Endothelial cell of umbilical vein (primary cell): ENCODE measurements around the gene PHYH.

Experiments
- EZH2 ChIP-seq: IDR thresholded peaks from 2 replicates; pipeline ENCODE4 v1.6.1; 2012; ENCODE audit warnings: borderline replicate concordance, low read depth, mild to moderate bottlenecking, moderate library complexity, low read length, inconsistent platforms; ENCODE audit not compliant: severe bottlenecking
- MYC ChIP-seq: IDR thresholded peaks from one replicate; pipeline ENCODE4 v1.6.1; 2011; ENCODE audit warnings: mild to moderate bottlenecking, low read depth, low read length
- POLR2A ChIP-seq: IDR thresholded peaks from 2 replicates; pipeline ENCODE4 v1.6.1; 2012; ENCODE audit warnings: low read depth, mild to moderate bottlenecking, control low read depth, low read length
- POLR2AphosphoS5 ChIP-seq: IDR thresholded peaks from 2 replicates; pipeline ENCODE4 v1.6.1; 2012; ENCODE audit warnings: low read depth, mild to moderate bottlenecking, control low read depth, low read length, moderate library complexity; ENCODE audit not compliant: insufficient read depth
- TF ChIP-seq, protein P1 (sequence below), 2 donors: IDR thresholded peaks; 1 replicate in 1 of 2; 2 replicates in 1 of 2; pipeline ENCODE4 v1.5.1; 2011; ENCODE audit warnings: low read length in 2 of 2, mild to moderate bottlenecking in 2 of 2, moderate library complexity in 2 of 2, control low read depth in 1 of 2, inconsistent platforms in 1 of 2, low read depth in 1 of 2; ENCODE audit not compliant: insufficient read depth in 1 of 2; ENCODE audit errors: extremely low read depth in 1 of 2

DNA sequence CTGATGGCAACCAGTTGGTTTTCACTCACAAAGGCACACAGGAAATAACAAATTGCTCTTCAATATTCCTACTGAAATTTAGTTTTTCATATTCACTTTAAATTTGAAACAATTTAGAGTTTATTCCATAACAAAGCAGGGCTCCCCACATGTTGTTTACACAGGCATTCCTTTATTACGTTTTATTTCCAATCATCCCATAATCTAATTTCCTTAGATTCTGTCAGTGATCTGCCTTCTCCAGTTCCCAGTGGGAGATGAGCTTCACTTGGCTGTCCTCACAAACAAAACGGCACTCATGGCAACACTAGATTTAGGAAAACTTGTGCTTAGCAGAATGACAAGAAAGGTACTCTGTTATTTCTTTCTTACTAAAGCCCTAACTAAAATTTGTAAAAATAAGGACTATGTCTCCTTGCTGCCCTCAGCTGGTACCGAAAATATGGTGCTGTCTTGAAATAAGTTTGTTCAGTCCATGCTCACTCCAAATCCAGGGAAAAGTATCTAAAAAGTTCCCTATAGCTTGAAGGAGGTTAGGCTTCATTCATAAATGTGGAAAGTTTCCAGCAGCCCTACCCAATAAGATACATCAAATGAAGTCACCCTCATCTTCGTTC lies 23.0 kb downstream of the PHYH start:
- TF ChIP-seq POLR2A (no peak), MYC (no peak), POLR2AphosphoS5 (no peak), EZH2 (no peak)
- TF ChIP-seq, protein P1, sequence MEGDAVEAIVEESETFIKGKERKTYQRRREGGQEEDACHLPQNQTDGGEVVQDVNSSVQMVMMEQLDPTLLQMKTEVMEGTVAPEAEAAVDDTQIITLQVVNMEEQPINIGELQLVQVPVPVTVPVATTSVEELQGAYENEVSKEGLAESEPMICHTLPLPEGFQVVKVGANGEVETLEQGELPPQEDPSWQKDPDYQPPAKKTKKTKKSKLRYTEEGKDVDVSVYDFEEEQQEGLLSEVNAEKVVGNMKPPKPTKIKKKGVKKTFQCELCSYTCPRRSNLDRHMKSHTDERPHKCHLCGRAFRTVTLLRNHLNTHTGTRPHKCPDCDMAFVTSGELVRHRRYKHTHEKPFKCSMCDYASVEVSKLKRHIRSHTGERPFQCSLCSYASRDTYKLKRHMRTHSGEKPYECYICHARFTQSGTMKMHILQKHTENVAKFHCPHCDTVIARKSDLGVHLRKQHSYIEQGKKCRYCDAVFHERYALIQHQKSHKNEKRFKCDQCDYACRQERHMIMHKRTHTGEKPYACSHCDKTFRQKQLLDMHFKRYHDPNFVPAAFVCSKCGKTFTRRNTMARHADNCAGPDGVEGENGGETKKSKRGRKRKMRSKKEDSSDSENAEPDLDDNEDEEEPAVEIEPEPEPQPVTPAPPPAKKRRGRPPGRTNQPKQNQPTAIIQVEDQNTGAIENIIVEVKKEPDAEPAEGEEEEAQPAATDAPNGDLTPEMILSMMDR (IDR thresholded peaks at IDR 0.05; ENCODE audit: extremely low read depth in 1 of 2, insufficient read depth in 1 of 2, low read depth in 1 of 2, low read length in 2 of 2): no peak
